ENCODE results near the gene GCNT2.
"Not testable (repeated sequence)": the region's sequence is repeated elsewhere in the genome, so short reads cannot be mapped to it uniquely, and the experiment has no call there.

GRCh38 chr6:10519408-10519697 lies 1.8 kb upstream of the GCNT2 start:
- not testable (repeated sequence) for TF ChIP-seq EZH2 (IDR thresholded peaks at IDR 0.05); POLR2AphosphoS5 (IDR thresholded peaks at IDR 0.05; ENCODE audit: borderline replicate concordance, low read depth, low read length); FOXP2 (optimal IDR thresholded peaks at IDR 0.05; ENCODE audit: control extremely low read depth, extremely low read length, insufficient read depth)
